NCI-H2171 treated with DMSO at 0.1 percent for 48 hours (cell line): Measurements from ENCODE around the gene PI4K2A.

Source experiments
- DNase-seq: peaks from one replicate; lab custom pipeline; 2025; lab: John Stamatoyannopoulos, UW

Gene PI4K2A

DNA sequence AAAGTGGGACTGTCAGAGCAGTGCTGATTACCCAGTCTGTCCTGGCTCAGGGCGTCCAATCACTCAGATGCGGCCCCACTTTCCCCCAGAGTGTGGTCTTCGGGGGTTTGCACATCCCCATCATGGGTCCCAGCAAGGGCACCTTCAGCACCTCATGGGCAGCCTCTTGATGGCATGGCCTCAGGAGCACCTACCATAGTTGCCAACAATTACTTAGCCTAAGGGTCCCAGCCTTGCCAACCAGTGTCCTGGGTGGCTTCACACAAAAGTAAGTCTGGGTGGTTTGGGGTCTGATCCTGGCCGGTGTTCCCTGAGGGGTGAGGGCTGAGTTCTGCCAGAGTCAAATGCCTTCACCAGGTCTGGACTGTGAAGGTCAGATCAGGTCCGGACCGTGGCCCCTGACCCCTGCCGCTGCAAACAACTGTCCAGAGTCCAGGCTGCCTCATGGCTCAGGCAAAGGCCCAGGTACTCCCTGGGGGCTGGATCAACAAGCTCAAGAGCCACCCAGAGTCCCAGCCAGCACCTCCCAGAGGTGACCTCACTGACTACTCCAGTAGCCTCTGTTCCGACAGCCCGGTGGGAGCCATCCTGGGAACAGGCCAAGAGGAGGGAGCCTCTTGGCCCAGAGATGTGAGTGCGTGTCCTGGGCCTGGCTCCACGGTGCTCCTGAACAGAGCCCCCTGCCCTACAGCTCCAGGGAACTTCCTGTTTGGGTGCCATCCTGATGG is 66.8 kb downstream of the PI4K2A start:
- no peak for DNase-seq

GRCh38 chr10:97708167-97708566 is 67.7 kb downstream of the PI4K2A start:
- no peak for DNase-seq

DNA sequence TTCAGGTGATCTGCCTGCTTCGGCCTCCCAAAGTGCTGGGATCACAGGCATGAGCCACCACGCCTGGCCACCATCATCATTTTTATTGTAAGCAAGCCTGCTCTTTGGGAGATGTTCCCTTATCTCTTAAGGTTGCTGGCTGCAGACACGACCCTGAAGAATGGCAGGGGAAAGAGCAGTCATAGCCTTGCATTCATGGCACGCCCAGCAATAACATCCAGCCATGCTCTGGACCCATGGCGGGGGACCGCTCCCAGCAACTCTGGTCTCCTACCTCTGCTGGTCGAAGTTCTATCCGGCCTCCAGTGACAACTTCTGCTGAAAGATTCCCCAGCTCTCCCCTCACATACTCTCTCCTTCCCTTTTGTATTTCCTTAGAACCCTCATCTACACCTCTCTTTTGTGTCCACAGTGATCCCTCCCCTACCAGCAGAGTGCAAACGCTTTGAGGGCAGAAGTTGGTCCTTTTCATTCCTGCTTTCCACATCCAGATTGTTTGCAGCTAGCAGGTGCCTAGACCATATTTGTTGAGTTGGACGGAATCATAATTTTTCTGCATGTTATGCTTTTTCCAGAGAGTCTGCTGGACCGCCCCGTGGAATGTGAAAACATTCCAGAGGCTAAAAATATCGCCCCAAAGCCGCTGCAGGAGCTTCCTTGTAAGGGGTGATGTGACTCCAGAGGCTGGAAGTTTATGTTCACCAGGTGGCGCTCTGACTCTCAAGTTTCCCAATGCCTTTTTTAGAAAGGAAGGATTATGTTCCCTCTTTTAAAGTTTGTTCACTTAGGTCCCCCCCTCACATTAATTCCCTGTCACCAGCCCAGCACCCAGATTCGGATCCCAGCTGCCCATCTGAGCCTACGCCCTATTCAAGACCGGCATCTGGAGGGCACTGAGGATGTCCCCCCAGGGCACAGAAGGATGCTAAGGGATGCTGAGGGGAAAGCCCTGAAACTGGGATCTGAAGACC is 68.8 kb downstream of the PI4K2A start:
- DNase-seq: peak; percentile 12

DNA sequence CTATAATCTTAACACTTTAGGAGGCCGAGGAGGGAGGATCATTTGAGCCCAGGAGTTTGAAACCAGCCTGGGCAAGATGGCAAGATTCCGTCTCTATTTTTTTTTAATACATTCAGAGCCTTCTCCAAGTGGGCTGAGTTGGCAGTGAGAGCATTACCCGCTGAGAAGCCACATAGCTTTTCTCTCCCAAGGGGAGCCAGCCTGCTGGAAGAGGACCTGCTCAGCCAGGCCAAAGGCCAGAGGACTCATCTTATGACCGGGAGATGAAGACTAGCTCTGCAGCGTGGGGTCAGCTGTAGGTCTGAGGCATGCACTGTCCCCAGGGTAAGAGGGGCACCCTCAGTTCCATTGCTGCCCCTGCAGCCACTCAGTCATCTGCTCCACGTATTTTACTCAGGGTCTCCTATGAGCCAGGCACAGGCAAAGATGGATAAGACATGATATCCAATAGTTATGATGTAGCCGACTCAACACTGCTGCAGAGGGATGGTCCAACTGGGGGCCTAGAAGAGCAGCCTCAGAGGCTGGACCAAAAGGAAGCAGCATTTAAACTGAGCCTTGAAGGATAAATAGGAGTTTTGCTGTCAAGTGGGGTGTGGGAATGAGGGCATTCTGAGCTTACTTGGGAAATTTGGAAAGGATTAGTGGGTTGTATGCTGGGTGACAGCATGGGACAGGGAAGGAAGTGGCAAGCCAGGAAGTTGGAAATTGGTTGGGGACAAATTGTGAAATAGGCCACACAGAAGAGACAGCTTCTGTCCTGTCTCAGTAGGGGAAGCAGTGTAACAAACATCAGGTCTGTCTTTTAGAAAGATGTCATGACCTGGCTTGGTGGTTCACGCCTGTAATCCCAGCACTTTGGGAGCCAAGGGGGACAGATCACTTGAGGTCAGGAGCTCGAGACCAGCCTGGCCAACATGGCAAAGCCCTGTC is 71.4 kb downstream of the PI4K2A start:
- no peak for DNase-seq

- peak; percentile 71 for DNase-seq
Measured at GRCh38 chr10:97713339-97713825, 72.9 kb downstream of the PI4K2A start, which contains the start of gene MARVELD1. Gene MARVELD1, plus strand, starts transcription at chr10:97713730. Its CDS starts 147 bp downstream, at chr10:97713877.

DNA sequence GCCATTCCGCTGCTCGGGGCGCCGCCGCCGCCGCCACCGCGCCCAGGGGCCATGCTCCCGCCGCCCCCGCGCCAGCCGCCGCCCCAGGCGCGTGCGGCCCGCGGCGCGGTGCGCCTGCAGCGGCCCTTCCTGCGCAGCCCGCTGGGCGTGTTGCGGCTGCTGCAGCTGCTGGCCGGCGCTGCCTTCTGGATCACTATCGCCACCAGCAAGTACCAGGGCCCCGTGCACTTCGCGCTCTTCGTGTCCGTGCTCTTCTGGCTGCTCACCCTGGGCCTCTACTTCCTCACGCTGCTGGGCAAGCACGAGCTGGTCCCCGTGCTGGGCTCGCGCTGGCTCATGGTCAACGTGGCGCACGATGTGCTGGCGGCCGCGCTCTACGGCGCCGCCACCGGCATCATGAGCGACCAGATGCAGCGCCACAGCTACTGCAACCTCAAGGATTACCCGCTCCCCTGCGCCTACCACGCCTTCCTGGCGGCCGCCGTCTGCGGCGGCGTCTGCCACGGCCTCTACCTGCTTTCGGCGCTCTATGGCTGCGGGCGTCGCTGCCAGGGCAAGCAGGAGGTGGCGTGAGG is 73.4 kb downstream of the PI4K2A start:
- DNase-seq: peak; percentile 49

- peak; percentile 21 for DNase-seq
Measured at GRCh38 chr10:97714401-97715258, 74.2 kb downstream of the PI4K2A start.

- no peak for DNase-seq
Measured at GRCh38 chr10:97715259-97715874, 74.9 kb downstream of the PI4K2A start.

DNA sequence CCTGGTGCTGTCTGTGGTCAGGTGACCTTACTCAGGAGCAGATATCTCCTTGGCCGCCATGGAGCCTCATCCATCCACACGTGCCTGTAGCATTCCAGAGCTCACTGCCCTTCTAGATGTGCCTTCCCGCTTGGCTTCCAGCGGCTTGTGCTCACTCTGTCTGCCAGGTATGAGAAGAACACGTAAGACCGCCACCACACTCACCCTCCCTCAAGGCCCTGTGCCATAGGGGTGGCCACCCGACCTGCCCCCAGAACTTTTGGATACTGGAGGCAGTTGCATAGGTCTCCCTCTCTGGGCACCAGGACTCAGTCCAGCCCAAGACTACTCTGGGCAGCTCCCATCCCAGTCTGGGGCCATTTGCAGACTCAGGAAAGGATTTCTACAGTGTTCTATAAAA is 77.2 kb downstream of the PI4K2A start:
- DNase-seq: no peak

DNA sequence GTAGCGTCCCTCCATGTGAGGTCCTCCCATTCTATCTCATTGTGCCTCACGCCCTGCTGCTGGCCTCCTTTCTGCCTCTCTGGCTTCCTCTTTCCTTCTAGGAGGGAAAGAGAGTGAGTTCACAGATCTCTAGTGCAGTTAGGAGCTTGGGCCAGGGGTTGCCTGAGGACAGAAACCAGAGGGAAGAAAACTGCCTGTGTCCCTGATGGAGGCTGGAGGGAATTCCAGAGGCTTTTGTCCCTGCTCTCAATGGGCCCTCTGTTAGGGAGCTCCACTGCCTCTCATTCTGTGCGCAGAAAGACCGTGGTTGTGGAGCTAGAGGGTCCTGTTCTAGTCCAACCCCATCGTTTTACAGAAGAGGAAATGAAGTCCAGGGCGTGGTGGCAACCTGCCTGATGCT is 77.7 kb downstream of the PI4K2A start:
- no peak for DNase-seq

GRCh38 chr10:97718659-97719142 is 78.2 kb downstream of the PI4K2A start:
- peak; percentile 66 for DNase-seq

- no peak for DNase-seq
Measured at GRCh38 chr10:97719602-97720001, 79.1 kb downstream of the PI4K2A start.

- DNase-seq: no peak
Measured at GRCh38 chr10:97721871-97722780, 81.7 kb downstream of the PI4K2A start.

DNA sequence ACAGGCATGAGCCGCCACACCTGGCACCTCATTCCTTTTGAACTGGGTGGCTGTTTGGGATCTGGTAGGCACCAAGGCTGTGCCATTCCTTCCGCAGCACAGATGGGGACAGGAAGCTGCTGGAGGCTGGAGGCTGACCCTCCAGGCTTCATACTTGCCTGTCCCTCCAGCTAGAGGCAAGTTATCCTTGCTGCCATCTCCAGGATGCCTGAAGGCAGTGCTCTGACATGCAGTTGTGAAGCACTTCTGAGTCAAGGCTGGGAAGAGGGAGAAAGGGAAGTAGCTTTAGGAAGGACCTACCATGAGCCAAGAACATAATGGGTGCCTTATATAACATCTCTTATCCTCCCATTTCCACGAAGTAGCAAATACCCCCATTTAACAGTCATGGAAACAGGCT is 82.5 kb downstream of the PI4K2A start:
- no peak for DNase-seq

GRCh38 chr10:97724341-97724941 is 84.0 kb downstream of the PI4K2A start:
- no peak for DNase-seq
